ENCODE results near the gene PHLPP1.

Gene PHLPP1

DNA sequence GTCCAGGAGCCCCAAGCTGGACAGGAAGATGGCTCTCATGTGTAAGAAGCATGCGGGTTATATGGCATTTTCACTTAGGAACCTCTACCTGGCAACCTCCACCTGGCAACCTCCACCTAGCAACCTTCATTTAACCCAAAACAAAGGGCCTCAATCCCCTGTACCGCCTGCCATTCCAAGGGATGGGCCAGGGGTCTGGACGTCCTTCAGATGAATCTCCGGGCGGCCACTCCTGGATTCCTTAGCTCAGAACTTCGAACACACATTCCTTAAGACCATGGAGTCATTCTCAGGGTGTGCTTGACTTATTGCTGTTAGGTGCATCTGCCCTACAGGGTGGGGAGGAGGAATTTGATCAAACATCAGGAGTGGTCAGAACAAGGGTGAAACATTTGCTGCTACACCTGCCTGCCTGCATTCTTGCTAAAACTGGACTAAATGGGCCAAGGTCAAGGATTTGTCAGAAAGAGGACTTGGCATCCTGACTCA lies 277.6 kb downstream of the PHLPP1 start:
- Histone ChIP-seq H3K9me3 (ENCODE audit: control insufficient read depth, insufficient read depth, low read depth, low read length) (no peaks in the 10 kb centered on the region), H3K4me3 (ENCODE audit: low read depth, low read length) (no peak overlapping the region), H3K27me3 (ENCODE audit: control insufficient read depth, insufficient read depth, low read length) (no peaks in the 10 kb centered on the region), H3K9ac (ENCODE audit: low read length) (no peak overlapping the region), H3K4me1 (ENCODE audit: control insufficient read depth, insufficient read depth, low read length) (no peaks in the 10 kb centered on the region), H3K36me3 (ENCODE audit: control insufficient read depth, insufficient read depth, low read length) (no peaks in the 10 kb centered on the region), H3K27ac (ENCODE audit: low read depth, low read length) (no peak overlapping the region)

DNA sequence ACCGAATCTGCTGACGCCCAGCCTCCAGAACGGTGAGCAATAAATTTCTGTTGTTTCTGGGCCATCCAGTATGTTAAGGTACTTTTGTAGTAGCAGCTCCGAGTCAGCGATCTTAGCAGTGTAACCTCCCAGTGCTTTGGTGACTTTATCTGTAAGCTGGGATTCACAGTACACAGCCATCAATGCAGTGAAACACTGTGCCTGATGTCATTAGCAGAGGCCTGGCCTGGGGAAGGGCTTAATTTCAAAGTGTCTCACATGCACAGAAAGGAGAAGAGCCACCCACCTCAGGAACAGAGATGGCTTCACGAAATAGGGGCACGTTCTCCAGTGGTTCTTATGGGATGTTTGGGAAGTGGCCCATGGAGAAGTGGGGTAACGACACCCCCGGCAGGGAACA lies 281.2 kb downstream of the PHLPP1 start:
- Histone ChIP-seq H3K27ac (ENCODE audit: low read depth, low read length) (no peak overlapping the region), H3K36me3 (ENCODE audit: control insufficient read depth, insufficient read depth, low read length) (no peaks in the 10 kb centered on the region), H3K9me3 (ENCODE audit: control insufficient read depth, insufficient read depth, low read depth, low read length) (no peaks in the 10 kb centered on the region)

DNA sequence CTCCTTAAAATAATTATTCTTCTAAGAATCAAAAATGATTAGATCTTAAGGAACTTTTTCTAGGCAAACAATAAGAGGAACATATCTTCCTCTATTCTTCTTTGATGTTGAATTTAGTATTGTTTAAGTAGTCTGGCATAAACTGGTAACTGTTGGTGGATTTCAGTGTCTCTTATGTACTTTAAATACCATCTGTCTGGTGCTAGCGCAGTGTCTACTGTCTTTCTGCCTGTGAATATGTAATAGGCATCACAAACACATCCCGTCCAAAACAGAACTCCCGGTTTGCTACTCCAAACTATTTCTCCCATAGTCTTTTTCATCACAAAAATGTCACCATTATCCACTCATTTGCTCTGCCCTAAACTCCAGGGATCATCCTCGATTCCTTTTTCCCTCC lies 281.7 kb downstream of the PHLPP1 start:
- Histone ChIP-seq H3K9ac (ENCODE audit: low read length) (no peak overlapping the region), H3K27me3 (ENCODE audit: control insufficient read depth, insufficient read depth, low read length) (no peaks in the 10 kb centered on the region)

More for the DNA sequence above, 281.2 kb downstream of the PHLPP1 start:
- Histone ChIP-seq H3K27me3 (ENCODE audit: control insufficient read depth, insufficient read depth, low read length) (no peaks in the 10 kb centered on the region), H3K4me3 (ENCODE audit: low read depth, low read length) (no peak overlapping the region), H3K9ac (ENCODE audit: low read length) (no peak overlapping the region), H3K4me1 (ENCODE audit: control insufficient read depth, insufficient read depth, low read length) (no peaks in the 10 kb centered on the region)

DNA sequence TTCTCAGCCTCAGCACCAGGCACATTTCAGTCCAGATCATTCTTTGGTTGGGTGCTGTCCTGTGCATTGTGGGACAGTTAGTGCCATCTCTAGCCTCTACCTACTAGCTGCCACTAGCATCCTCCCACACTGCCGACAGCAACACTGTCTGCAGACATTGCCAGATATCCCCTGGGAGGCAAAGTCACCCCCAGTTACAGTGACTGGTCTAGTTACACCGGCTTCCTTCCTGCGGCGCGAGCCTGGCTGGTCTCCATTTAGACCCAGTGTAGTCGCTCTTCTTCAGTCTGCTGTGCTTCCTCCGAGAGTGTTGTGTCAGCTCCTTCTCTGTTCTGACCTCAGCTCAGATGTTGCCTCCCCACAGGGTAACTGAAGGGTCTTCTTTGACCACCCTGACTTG lies 283.1 kb downstream of the PHLPP1 start:
- Histone ChIP-seq H3K4me1 (ENCODE audit: control insufficient read depth, insufficient read depth, low read length) (no peaks in the 10 kb centered on the region), H3K27me3 (ENCODE audit: control insufficient read depth, insufficient read depth, low read length) (no peaks in the 10 kb centered on the region), H3K4me3 (ENCODE audit: low read depth, low read length) (no peak overlapping the region), H3K27ac (ENCODE audit: low read depth, low read length) (no peak overlapping the region), H3K36me3 (ENCODE audit: control insufficient read depth, insufficient read depth, low read length) (no peaks in the 10 kb centered on the region), H3K9me3 (ENCODE audit: control insufficient read depth, insufficient read depth, low read depth, low read length) (no peaks in the 10 kb centered on the region), H3K9ac (ENCODE audit: low read length) (no peak overlapping the region)

More for the DNA sequence above, 281.7 kb downstream of the PHLPP1 start:
- Histone ChIP-seq H3K27ac (ENCODE audit: low read depth, low read length) (no peak overlapping the region), H3K9me3 (ENCODE audit: control insufficient read depth, insufficient read depth, low read depth, low read length) (no peaks in the 10 kb centered on the region), H3K4me1 (ENCODE audit: control insufficient read depth, insufficient read depth, low read length) (no peaks in the 10 kb centered on the region), H3K4me3 (ENCODE audit: low read depth, low read length) (no peak overlapping the region), H3K36me3 (ENCODE audit: control insufficient read depth, insufficient read depth, low read length) (no peaks in the 10 kb centered on the region)

DNA sequence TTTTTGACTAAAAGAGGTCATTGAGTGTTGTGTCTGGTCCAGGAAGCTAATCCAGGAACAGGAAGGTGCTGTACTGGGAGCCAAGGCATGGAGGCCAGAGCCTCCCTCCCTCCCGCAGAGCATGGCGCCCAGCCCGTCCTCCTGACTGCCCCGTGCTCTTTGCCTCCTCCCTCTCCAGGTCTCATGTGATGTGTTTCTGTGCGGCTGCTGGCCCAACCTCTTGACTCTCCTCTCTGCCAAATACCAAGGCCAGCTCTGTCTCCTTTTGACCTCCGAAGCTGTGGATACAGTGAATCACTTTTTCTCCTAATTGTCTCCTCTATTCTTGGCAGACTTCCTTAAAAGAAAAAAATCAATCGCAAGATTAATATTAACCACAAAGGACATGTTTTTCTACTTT lies 284.1 kb downstream of the PHLPP1 start:
- Histone ChIP-seq H3K4me1 (ENCODE audit: control insufficient read depth, insufficient read depth, low read length) (no peaks in the 10 kb centered on the region), H3K4me3 (ENCODE audit: low read depth, low read length) (no peak overlapping the region), H3K36me3 (ENCODE audit: control insufficient read depth, insufficient read depth, low read length) (no peaks in the 10 kb centered on the region), H3K9ac (ENCODE audit: low read length) (no peak overlapping the region), H3K27ac (ENCODE audit: low read depth, low read length) (no peak overlapping the region), H3K27me3 (ENCODE audit: control insufficient read depth, insufficient read depth, low read length) (no peaks in the 10 kb centered on the region), H3K9me3 (ENCODE audit: control insufficient read depth, insufficient read depth, low read depth, low read length) (no peaks in the 10 kb centered on the region)

DNA sequence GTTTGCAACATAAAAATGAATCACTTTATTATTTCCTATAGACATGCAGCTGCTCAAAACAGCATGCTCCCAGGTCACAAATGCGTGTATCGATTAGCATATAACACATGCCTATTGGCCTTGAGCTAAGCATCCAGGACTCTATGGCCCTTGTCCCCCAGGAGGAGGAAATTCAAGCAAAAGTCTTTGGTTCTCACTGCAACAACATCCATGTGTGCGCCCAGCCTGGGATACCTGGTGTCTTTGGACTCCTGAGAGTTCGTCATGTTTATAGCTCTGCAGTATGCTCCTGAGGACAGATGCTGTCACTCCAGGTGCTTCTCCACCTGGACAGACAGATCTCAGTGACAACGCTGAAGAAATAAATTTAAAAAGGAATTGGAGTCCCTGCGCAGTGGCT lies 284.6 kb downstream of the PHLPP1 start:
- Histone ChIP-seq H3K4me3 (ENCODE audit: low read depth, low read length) (no peak overlapping the region), H3K27ac (ENCODE audit: low read depth, low read length) (no peak overlapping the region), H3K9me3 (ENCODE audit: control insufficient read depth, insufficient read depth, low read depth, low read length) (no peaks in the 10 kb centered on the region), H3K9ac (ENCODE audit: low read length) (no peak overlapping the region), H3K4me1 (ENCODE audit: control insufficient read depth, insufficient read depth, low read length) (no peaks in the 10 kb centered on the region), H3K36me3 (ENCODE audit: control insufficient read depth, insufficient read depth, low read length) (no peaks in the 10 kb centered on the region), H3K27me3 (ENCODE audit: control insufficient read depth, insufficient read depth, low read length) (no peaks in the 10 kb centered on the region)

DNA sequence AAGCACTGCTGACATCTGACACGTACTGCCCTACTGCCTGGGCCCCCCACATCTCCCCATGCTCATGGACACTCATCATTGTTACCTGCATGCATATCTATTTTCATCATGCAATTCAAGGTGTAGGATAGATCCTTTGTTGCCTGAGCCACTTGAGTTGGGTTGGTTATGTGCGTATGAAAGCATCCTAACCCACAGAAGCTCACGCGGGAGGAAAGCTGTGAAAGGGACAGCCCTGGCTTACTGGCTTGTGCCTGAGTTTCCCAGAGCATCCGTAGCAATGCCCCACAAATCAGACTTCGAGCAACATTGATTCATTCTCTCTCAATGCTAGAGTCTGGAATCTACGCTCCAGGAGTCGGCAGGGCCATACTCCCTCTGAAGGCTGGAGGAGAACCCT lies 285.5 kb downstream of the PHLPP1 start:
- no peak overlapping the region for H3K9ac ChIP-seq (ENCODE audit: low read length)
- H3K27ac ChIP-seq (ENCODE audit: low read depth, low read length): no peak overlapping the region
- no peaks in the 10 kb centered on the region for H3K27me3 ChIP-seq (ENCODE audit: control insufficient read depth, insufficient read depth, low read length)
- H3K4me1 ChIP-seq (ENCODE audit: control insufficient read depth, insufficient read depth, low read length): no peaks in the 10 kb centered on the region
- no peaks in the 10 kb centered on the region for H3K36me3 ChIP-seq (ENCODE audit: control insufficient read depth, insufficient read depth, low read length)
- H3K4me3 ChIP-seq (ENCODE audit: low read depth, low read length): no peak overlapping the region
- no peaks in the 10 kb centered on the region for H3K9me3 ChIP-seq (ENCODE audit: control insufficient read depth, insufficient read depth, low read depth, low read length)

DNA sequence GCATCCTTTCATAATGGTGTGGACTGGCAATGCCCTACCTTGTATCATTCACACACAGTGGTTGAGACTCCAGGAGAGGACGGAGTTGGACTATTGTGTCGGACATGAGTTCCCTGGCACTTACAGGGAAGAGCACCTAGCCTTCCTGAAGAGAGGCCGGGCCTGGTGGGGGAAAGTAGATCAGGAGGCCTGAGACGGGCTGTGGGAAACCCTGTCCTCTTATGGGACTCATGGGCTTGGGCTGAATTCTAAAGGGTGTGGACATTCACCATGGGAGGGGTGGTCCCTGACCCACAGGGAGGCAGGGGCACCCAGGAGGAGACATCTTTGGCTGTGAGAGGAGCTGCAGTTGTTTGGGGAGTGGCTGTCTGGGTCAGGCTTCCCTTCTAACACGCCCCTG lies 286.5 kb downstream of the PHLPP1 start:
- Histone ChIP-seq H3K9ac (ENCODE audit: low read length) (no peak overlapping the region), H3K36me3 (ENCODE audit: control insufficient read depth, insufficient read depth, low read length) (no peaks in the 10 kb centered on the region), H3K4me1 (ENCODE audit: control insufficient read depth, insufficient read depth, low read length) (no peaks in the 10 kb centered on the region), H3K4me3 (ENCODE audit: low read depth, low read length) (no peak overlapping the region), H3K27me3 (ENCODE audit: control insufficient read depth, insufficient read depth, low read length) (no peaks in the 10 kb centered on the region), H3K9me3 (ENCODE audit: control insufficient read depth, insufficient read depth, low read depth, low read length) (no peaks in the 10 kb centered on the region), H3K27ac (ENCODE audit: low read depth, low read length) (no peak overlapping the region)

DNA sequence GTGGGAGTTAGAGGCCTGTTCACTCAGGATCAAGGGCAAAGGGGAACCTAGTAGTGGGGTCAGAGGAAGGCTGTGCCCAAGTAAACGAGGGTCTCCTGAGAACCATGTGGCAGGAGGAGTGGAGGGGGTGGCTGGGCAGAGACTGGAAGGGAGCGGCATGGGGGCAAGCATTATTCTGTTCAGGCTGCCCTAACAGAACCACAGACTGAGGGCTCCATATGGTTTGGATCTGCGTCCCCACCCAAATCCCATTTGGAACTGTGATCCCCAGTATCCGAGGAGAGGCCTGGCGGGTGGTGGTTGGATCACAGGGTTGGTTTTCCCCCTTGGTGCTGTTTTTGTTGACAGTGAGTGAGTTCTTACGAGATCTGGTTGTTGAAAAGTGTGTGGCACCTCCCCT lies 287.0 kb downstream of the PHLPP1 start:
- Histone ChIP-seq H3K4me1 (ENCODE audit: control insufficient read depth, insufficient read depth, low read length) (no peaks in the 10 kb centered on the region), H3K36me3 (ENCODE audit: control insufficient read depth, insufficient read depth, low read length) (no peaks in the 10 kb centered on the region), H3K4me3 (ENCODE audit: low read depth, low read length) (no peak overlapping the region), H3K27me3 (ENCODE audit: control insufficient read depth, insufficient read depth, low read length) (no peaks in the 10 kb centered on the region), H3K9ac (ENCODE audit: low read length) (no peak overlapping the region), H3K27ac (ENCODE audit: low read depth, low read length) (no peak overlapping the region), H3K9me3 (ENCODE audit: control insufficient read depth, insufficient read depth, low read depth, low read length) (no peaks in the 10 kb centered on the region)

DNA sequence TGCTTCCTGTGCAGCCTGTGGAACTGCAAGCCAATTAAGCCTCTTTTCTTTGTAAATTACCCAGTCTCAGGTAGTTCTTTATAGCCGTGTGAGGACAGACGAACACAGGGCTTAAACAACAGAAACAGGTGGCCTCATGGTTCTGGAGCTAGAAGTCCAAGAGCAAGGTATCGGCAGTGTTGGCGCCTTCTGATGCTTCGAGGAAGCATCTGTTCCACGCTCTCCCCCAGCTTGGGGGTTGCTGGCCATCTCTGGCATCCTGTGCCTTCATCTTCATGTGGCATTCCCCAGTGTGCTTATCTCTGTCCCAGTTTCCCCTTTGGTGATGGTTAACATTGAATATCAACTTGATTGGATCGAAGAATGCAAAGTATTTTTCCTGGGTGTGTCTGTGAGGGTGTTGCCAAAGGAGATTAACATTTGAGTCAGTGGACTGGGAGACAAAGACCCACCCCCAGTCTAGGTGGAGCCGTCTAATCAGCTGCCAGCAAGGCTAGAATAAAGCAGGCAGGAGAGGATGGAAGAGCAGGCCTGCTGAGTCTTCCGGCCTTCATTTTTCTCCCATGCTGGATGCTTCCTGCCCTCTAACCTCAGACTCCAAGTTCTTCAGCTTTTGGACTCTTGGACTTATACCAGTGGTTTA lies 287.6 kb downstream of the PHLPP1 start:
- no peaks in the 10 kb centered on the region for H3K27me3 ChIP-seq (ENCODE audit: control insufficient read depth, insufficient read depth, low read length)

DNA sequence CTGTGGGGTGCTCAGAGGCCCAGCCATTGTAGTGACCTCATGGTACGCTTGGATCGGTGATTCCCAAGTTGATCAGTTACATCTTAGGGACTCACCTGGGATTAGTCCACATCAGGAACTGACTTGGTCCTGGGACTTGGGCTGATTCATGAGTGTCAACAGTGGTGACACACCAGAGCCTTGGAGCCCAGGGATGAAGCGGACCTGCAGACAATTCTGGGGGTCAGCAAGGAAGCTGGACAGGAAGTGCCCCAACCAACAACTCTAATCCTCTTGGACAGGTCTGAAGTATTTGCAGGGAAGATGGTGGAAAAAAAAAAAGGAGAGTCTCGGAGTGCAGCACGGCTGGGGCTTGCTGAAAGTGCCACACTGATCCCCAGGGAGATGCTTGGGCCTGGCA lies 288.6 kb downstream of the PHLPP1 start:
- Histone ChIP-seq H3K27ac (ENCODE audit: low read depth, low read length) (no peak overlapping the region), H3K9ac (ENCODE audit: low read length) (no peak overlapping the region), H3K4me1 (ENCODE audit: control insufficient read depth, insufficient read depth, low read length) (no peaks in the 10 kb centered on the region), H3K36me3 (ENCODE audit: control insufficient read depth, insufficient read depth, low read length) (no peaks in the 10 kb centered on the region), H3K27me3 (ENCODE audit: control insufficient read depth, insufficient read depth, low read length) (no peaks in the 10 kb centered on the region), H3K4me3 (ENCODE audit: low read depth, low read length) (no peak overlapping the region), H3K9me3 (ENCODE audit: control insufficient read depth, insufficient read depth, low read depth, low read length) (no peaks in the 10 kb centered on the region)

More for the DNA sequence above, 287.6 kb downstream of the PHLPP1 start:
- Histone ChIP-seq H3K9me3 (ENCODE audit: control insufficient read depth, insufficient read depth, low read depth, low read length) (no peaks in the 10 kb centered on the region), H3K4me3 (ENCODE audit: low read depth, low read length) (no peak overlapping the region), H3K36me3 (ENCODE audit: control insufficient read depth, insufficient read depth, low read length) (no peaks in the 10 kb centered on the region), H3K27ac (ENCODE audit: low read depth, low read length) (no peak overlapping the region), H3K4me1 (ENCODE audit: control insufficient read depth, insufficient read depth, low read length) (no peaks in the 10 kb centered on the region), H3K9ac (ENCODE audit: low read length) (no peak overlapping the region)
